Panc1 (cell line): ENCODE results near the gene NPM3. TPM values are rescaled to one million over a fixed set of nuclear protein-coding genes. Genes with fewer than 3 reads are reported as not detected.

Experiments used
- ATAC-seq: fragments of 200-7000 bp; cut with Tn5 transposase; 2 replicates; pipeline ENCODE4 v1.9.1; 2020; ENCODE audit warnings: mild to moderate bottlenecking, moderate library complexity
- BruUV-seq: library from RNA; stranded (reverse); fragments of 400-500 nt; replicated peaks from 2 replicates; lab custom pipeline; 2021; lab: Mats Ljungman, UMichigan
- CTCF ChIA-PET: fragments of 300-600 bp; sonication (Branson Sonifier 250); formaldehyde crosslinking; loops from one replicate; lab custom pipeline; 2022; ENCODE audit warnings: antibody characterized with exemption; lab: Charles Lee
- POLR2A ChIA-PET: fragments of 300-600 bp; sonication (Branson Sonifier 250); formaldehyde crosslinking; loops from one replicate; lab custom pipeline; 2022; ENCODE audit warnings: antibody characterized with exemption; lab: Charles Lee
- DNase-seq: peaks from one replicate; pipeline ENCODE4 v3.0.0-alpha.2; 2010; ENCODE audit warnings: low read depth, low spot score
- H3K27ac ChIP-seq: 2 replicates; pipeline ENCODE4 v1.5.1; 2011; ENCODE audit warnings: mild to moderate bottlenecking, low read length, inconsistent platforms
- H3K27me3 ChIP-seq: fragments of 200-500 bp; sonication (Bioruptor generic); 2 replicates; pipeline ENCODE4 v1.6.0; 2014; ENCODE audit warnings: low read length, inconsistent platforms; ENCODE audit not compliant: control insufficient read depth, insufficient read depth
- H3K36me3 ChIP-seq: fragments of 200-500 bp; sonication (Bioruptor generic); 2 replicates; pipeline ENCODE4 v1.5.1; 2014; ENCODE audit warnings: inconsistent platforms, mild to moderate bottlenecking, low read length, moderate library complexity; ENCODE audit not compliant: control insufficient read depth, insufficient read depth
- H3K4me1 ChIP-seq: 2 replicates; pipeline ENCODE4 v1.5.1; 2011; ENCODE audit warnings: inconsistent platforms, mild to moderate bottlenecking, low read length, moderate library complexity; ENCODE audit not compliant: control insufficient read depth, insufficient read depth
- H3K4me3 ChIP-seq, 2 experiments: 2 replicates each; pipeline ENCODE4 v1.5.1; 2011 to 2012; ENCODE audit warnings: low read depth in 2 of 2, low read length in 2 of 2, mild to moderate bottlenecking in 2 of 2, inconsistent platforms in 1 of 2, moderate library complexity in 1 of 2
- H3K9me3 ChIP-seq: fragments of 200-500 bp; sonication (Bioruptor generic); 2 replicates; pipeline ENCODE4 v1.5.1; 2014; ENCODE audit warnings: low read depth, mild to moderate bottlenecking, inconsistent platforms, low read length, moderate library complexity; ENCODE audit not compliant: control insufficient read depth, insufficient read depth
- CTCF ChIP-seq: fragments of 450-650 bp; IDR thresholded peaks from 2 replicates; pipeline ENCODE4 v1.5.1; 2017; ENCODE audit warnings: mild to moderate bottlenecking
- POLR2AphosphoS5 ChIP-seq: IDR thresholded peaks from 2 replicates; pipeline ENCODE4 v1.6.1; 2012; ENCODE audit warnings: mild to moderate bottlenecking, low read depth, low read length, moderate library complexity
- REST ChIP-seq, 2 experiments: IDR thresholded peaks; 2 replicates each; pipeline ENCODE4 v1.6.1; 2011 to 2012; ENCODE audit warnings: low read depth in 2 of 2, control low read depth in 1 of 2, low read length in 1 of 2, mild to moderate bottlenecking in 1 of 2, moderate library complexity in 1 of 2; ENCODE audit not compliant: insufficient read depth in 1 of 2
- SIN3A ChIP-seq: IDR thresholded peaks from 2 replicates; pipeline ENCODE4 v1.6.1; 2012; ENCODE audit warnings: low read depth, mild to moderate bottlenecking, low read length, moderate library complexity, borderline replicate concordance; ENCODE audit not compliant: insufficient read depth
- TCF7L2 ChIP-seq: IDR thresholded peaks from 2 replicates; pipeline ENCODE4 v1.6.1; 2011; ENCODE audit warnings: mild to moderate bottlenecking, low read depth, low read length, inconsistent platforms
- in situ Hi-C: cut with HindIII; loops from 2 replicates; pipeline ENCODE4 v1.10.0; 2016; ENCODE audit warnings: low sequenced_read_pairs, low pct_unique_long_range_greater_than_20kb
- intact Hi-C: fragments of 100-400 bp; cut with micrococcal nuclease; formaldehyde crosslinking; loops from one replicate; pipeline ENCODE4 v1.10.0; 2022; ENCODE audit not compliant: unreplicated experiment
- total RNA-seq: library from RNA; stranded (reverse); gene quantifications from one replicate; pipeline ENCODE4 v1.2.1, GENCODE V29; 2021; ENCODE audit not compliant: unreplicated experiment

The NPM3 gene
- total RNA-seq, 1 experiment from 2014 or later = 109 TPM

GRCh38 chr10:101827919-101828600, 44.8 kb upstream of the NPM3 start:
- Histone ChIP-seq H3K27ac (no peak overlapping the region), H3K36me3 (no peaks in the 10 kb centered on the region), H3K4me1 (peaks cover 12% of the 10 kb centered on the region), H3K27me3 (no peaks in the 10 kb centered on the region), H3K9me3 (no peaks in the 10 kb centered on the region), H3K4me3 (no peak overlapping the region)
- DNase-seq (no peak), ATAC-seq (no peak)
- in situ Hi-C loops (no loop called here), intact Hi-C loops (no loop called here)
- no TSS peak for BruUV-seq
- no peak for TF ChIP-seq TCF7L2
- no peak for TF ChIP-seq REST (IDR thresholded peaks at IDR 0.05; ENCODE audit: insufficient read depth in 1 of 2, low read depth in 2 of 2, low read length in 1 of 2)
- TF ChIP-seq SIN3A = no peak
- TF ChIP-seq CTCF = no peak
- ChIA-PET CTCF (no interaction called here), POLR2A (no interaction called here)

GRCh38 chr10:101826852-101827434, 43.7 kb upstream of the NPM3 start:
- TF ChIP-seq SIN3A (no peak), TCF7L2 (no peak), CTCF (no peak), REST (IDR thresholded peaks at IDR 0.05; ENCODE audit: insufficient read depth in 1 of 2, low read depth in 2 of 2, low read length in 1 of 2) (no peak), POLR2AphosphoS5 (no peak)
- BruUV-seq = no TSS peak
- no peaks in the 10 kb centered on the region for H3K27me3 ChIP-seq
- DNase-seq (no peak), ATAC-seq (no peak)
- CTCF ChIA-PET = no interaction called here
- POLR2A ChIA-PET = no interaction called here
- intact Hi-C loops = no loop called here
- H3K27ac ChIP-seq = no peak overlapping the region
- H3K4me3 ChIP-seq = no peak overlapping the region
- H3K9me3 ChIP-seq = no peaks in the 10 kb centered on the region
- in situ Hi-C loops = no loop called here
- no peaks in the 10 kb centered on the region for H3K36me3 ChIP-seq
- peaks cover 12% of the 10 kb centered on the region for H3K4me1 ChIP-seq
